HG03025 (cell line): ENCODE results near the gene CC2D2B.
"Not testable (repeated sequence)": the region's sequence is repeated elsewhere in the genome, so short reads cannot be mapped to it uniquely, and the experiment has no call there.

ENCODE experiments used
- ATAC-seq: cut with Tn5 transposase; IDR thresholded peaks from one replicate; pipeline ENCODE4 v1.9.1; 2021; ENCODE audit warnings: mild to moderate bottlenecking, moderate library complexity; ENCODE audit not compliant: unreplicated experiment, low FRiP score

The CC2D2B gene

DNA sequence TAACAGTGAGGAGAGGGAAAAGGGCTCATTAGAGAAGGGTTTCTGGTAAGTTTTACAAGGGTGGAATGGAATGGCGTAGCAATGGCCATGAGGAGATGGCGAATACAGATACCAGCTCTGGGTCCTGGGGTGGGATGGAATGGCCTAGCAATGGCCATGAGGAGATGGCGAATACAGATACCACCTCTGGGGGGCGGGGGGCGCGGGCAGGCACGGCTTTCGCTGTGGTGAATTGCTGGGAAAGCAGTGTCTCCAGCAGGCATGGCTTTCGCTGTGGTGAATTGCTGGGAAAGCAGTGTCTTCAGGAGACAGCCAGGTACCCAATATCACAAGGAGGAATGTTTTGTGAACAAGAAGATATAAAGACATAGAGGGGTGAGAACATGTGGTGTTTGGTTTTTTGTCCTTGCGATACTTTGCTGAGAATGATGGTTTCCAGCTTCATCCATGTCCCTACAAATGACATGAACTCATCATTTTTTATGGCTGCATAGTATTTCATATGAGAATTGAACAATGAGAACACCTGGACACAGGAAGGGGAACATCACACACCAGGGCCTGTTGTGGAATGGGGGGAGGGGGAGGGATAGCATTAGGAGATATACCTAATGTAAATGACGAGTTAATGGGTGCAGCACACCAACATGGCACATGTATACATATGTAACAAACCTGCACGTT is 1.7 kb upstream of the CC2D2B start:
- not testable (repeated sequence) for ATAC-seq

DNA sequence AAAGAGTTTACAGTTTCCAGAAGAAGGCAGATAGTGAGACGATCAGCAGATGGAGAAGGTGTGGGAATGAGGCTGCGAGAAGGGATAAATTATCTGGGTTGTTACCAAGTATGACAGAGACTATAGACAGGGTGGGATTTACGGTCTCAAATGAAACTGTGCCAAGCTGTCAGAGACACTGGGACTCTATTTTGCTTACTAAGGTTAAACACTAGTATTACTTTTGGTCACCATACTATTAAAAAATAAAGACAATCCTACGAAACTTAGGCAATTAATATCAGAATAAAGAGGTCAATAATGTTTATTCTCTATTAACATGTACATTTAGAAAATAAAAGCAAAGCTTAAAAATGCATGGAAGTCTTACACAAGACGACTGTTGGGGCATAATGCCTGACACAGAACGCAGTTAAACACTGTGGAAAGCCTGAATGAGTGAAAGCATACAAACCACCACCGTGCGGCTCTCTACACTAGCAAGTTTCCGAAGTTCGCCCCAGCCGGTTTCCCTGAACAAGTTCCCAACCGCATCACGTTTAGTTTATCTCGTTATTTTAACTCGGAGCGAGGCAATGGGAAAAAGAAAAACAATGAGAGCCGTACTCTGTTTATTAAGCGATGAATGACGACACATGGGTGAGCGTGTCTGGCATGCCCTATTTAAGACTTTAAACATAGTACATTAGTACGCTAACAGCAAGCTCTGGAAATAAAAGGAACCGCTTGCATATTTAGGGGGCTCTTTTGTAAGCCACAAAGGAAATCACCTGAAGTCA is 909 bp upstream of the CC2D2B start:
- ATAC-seq, result peak; percentile 33

DNA sequence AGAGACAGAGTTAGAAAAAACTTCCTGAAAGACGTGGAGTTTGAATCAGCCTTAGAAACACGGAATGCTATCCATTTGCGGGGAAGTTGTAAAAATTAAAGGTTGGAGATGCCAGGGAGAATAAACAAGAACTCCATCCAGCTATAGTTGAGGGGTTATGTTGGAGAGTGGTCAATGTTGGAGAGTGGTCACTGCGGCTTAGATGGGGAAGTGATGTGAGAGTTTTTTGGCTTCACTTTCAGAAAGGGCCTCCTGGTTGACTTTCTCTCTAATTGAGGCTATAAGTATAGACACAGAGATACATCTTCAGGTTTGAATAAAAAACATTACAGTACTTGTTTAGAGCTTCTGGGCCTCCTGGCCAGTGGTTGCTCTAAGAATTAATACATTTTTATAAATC is 675 bp downstream of the CC2D2B start:
- ATAC-seq, result no peak

DNA sequence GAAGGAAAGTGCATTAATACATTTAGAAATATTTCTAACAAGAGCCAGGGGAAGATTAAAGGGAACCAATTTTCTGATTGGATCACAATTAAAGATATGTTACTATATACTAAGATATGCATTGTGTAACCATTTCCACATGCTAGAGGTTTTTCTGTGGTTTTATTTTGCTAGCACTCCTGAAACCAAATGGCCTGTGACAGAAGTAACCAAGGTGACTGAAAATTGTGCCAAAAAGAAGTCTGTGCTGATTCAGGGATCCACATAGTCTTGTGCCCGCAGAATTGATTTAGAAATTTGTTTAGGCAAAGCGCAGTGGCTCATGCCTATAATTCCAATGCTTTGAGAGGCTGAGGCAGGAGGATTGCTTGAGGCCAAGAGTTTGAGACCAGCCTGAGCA is 1.8 kb downstream of the CC2D2B start:
- no peak for ATAC-seq

DNA sequence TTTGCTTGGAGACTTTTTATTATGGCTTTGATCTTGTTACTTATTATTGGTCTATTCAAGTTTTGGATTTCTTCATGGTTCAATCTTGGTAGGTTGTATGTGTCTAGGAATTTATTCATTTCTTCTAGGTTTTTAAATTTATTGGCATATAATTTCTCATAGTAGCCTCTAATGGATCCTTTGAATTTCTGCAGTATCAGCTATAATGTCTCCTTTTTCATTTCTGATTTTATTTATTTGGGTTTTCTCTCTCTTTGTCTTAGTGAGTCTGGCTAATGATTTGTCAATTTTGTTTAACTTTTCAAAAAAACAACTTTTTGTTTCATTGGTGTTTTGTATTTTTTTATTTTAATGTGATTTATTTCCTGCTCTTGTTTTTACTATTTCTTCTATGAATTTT is 8.3 kb downstream of the CC2D2B start:
- ATAC-seq, result not testable (repeated sequence)

DNA sequence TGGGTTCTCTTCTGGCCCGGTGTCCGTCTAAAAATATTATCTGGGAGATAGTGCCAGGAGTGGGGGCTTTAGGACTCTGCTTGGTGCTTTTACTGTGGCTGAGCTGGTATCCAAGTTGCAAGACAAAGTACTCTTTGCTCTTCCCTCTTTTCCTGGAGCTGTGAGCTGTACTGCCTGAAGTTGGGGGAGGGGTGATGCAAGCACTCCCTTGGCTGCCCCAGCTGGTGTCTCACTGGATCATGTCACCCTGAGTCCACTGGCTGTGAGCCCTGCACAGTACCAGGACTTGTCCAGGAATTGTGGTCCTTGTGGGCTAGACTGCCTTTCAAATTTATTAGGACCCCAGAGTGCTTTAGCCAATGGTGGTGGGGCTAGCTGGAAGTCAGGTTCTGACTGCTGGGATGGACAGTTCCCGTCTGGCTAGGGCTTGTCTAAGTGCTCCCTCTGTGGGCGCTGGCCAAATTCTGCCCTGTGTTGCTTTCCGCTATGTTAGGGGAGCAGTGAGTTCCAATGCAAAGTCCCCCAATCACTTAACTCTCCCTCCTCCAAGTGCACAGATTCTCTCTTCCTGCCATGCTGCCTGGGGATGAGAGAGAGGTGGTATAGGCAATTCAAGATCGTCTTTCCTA is 13.1 kb downstream of the CC2D2B start:
- ATAC-seq, result no peak

DNA sequence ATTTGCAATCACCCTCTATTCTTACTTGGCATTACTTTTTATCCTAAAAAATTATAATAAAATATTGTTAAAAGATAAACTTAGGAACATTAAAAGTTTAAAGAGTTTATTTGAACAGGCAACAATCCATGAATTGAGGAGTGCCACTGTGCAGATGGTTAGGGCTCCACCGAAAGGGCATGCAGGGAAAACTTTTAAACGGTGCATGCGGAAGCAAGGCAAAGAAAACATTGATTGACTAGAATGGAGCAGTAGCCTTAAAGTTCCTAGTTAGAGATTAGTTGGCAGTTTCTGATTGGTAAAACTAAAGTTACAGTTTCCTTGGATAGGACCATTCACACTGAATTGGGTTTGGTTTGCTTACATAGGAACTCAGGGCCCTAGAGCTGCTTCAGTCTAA is 17.3 kb downstream of the CC2D2B start:
- no peak for ATAC-seq

DNA sequence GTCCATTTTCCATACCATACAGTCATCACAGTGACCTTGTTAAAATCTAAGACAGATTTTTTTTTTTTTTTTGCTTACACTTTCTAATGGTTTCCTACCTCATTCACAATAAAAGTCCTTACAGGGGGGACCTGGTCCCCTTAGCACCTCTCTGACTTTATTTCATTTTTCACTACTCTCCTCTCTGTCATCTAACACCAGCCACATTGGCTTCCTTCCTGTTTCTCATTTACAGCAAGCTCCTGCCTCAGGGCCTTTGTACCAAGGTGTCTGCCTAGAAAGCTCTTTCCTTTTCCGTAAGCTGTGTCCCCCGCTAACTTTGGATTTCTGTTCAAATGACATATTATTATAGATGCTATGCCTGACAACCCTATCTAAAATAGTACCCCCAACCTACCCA is 27.7 kb downstream of the CC2D2B start:
- no peak for ATAC-seq

DNA sequence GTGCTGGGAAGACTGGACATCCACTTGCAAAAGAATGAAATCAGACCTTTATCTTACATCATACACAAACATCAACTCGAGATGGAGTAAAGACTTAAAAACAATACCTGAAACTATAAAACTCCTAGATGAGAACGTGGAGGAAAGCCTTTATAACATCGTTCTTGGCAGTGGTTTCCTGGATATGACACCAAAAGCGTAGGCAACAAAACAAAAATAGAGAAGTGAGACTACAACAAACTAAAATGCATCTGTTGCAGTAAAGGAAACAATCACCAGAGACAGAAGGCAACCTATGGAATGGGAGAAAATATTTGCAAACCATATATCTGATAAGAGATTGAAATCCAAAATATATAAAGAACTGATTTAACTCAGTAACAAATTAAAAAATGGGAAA is 33.3 kb downstream of the CC2D2B start:
- no peak for ATAC-seq

DNA sequence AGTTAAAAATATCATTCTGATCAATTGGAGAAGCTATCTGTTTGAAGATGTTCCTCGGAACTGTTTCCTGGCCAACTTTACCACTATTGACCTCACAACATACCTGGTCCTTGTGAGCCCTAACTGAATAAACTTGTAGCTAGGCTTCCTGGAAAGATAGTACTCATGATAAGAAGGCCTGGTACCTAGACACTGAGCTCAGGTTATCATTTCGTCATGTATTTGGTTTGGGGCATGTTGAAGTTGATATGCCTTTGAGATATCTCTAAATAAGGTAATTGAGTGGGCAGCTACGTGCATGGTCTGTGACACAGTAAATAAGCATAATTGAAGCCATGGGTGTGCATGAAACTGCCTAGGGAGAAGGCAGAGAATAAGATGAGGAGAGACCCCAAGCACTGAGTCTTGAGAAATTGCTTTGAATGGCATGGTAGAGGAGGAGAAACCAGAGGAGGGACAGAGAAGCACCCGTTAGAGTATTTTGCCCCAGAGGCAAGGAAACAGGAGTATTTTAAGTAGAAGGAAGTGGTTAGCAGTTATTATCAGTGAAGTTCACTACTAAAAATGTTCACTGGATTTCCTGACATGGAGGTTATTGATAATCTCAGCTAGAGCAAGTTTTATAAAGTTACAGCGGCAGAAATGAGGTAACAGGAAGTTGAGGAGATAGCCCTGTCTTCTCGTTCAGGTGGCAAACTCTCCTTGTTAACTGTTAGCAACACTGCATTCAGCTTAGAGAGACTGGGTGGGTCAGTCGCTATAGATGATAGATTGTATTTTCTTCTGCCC is 55.6 kb downstream of the CC2D2B start:
- no peak for ATAC-seq

DNA sequence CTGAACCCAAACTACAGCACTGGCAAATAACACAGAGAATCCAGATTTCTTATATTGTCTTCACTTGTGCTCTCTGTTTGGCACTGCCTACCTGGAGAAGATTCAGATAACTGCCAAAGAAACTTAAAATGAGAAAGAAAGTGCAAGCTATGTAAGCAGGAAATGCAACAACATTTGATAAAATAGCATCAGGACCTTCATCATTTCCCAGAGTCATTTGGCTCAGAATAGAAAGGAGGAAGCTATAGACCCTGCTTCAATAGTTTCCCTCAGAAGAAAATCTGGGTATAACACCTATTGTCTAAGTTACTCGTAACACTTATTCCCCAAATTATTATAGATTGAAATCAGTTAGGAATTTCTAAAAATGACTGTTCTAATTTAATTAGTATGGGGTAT is 56.2 kb downstream of the CC2D2B start:
- ATAC-seq, result no peak

DNA sequence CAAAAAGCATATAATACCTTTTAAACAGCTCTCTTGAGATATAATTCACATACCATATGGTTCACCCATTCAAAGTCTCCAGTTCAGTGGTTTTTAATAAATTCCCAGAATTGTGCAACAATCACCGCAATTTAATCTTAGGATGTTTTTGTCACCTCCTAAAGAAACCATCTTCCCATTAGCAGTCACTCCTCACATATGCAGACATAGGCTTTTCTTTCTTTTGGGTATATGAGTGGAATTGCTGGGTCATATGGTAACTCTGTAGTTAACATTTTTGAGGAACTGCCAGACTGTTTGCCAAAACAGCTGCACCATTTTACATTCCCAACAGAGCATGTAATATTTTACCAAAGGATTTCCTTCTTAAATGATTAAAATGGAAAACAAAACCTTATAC is 57.0 kb downstream of the CC2D2B start:
- no peak for ATAC-seq

DNA sequence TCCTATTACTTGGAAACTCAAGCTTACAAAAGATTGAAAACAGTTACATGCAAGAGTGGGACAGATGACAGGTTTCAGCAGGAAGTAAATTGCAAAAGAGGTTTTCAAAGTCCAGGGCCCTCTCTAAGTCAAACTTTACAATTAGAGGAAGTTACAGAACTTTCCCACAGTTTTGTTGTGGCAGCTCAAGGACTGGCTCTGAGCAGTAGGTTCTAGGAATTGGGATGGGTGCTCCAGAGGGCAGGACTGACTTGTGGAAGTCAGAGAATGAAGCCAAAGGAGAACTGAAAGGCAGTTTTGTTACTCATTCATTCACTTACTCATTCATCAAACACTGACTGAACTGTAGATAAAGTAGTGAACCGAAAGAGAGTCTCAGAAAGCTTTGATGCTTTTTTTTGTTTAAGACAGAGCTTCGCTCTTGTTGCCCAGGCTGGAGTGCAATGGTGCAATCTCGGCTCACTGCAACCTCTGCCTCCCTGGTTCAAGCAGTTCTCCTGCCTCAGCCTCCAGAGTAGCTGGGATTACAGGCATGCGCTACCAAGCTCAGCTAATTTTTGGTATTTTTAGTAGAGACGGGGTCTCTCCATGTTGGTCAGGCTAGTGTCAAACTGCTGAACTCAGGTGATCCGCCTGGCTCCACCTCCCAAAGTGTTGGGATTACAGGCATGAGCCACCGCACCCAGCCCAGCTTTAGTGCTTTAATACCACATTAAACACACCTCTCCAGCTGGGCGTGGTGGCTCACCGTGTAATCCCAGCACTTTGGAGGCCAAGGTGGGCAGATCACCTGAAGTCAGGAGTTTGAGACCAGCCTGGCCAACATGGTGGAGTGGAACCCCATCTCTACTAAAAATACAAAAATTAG is 68.8 kb downstream of the CC2D2B start:
- no peak for ATAC-seq

DNA sequence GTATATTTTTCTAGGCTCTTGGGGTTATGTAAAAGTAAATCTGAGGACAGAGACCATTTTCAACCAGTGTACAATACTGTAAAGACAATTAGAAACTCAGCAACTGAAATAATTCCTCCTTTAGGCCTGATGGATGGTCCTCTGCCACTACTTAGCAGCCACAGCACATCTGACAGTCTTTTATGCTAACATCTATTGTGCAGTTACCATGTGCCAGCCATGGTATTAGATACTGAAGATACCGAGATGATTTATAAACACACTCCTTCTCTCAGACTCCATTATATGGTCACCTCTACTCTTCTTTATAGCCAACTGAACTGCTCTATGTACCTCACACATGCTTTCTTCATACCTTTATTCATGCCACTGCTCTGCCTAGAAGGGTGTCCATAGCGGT is 74.4 kb downstream of the CC2D2B start:
- ATAC-seq, result no peak

DNA sequence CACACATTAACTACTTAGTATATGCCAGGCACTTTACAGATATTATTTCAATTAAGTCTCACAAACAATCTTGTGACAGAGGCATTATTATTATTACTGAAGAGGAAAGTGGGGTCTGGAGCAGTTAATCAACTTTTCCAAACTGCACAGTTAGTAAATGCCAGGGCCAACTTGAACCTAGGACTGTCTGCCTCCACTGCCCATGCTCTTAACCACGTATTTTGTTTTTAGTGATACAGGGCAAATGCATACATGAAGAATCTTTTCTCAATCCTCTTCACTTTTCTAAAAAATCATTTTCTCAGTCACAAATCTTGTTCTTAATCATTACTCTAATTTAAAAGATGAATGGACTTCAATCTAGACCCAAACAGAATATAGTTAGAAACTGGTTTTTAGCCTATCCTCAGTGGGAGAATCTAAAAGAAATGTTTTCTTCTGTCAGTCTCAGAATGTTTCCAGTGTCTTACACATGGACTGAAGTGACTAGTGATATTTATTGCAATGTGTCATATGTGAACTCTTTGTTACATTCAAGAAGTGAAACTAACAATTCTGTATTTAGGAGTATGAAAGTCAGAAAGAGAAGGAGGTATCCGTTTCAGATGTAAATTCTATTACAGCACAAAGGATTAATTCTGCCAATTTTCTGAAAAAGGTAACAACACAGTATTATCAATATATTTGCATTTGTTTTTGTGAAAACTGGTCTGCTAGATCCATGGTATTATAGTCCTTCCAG is 80.1 kb downstream of the CC2D2B start:
- peak; percentile 95 for ATAC-seq

DNA sequence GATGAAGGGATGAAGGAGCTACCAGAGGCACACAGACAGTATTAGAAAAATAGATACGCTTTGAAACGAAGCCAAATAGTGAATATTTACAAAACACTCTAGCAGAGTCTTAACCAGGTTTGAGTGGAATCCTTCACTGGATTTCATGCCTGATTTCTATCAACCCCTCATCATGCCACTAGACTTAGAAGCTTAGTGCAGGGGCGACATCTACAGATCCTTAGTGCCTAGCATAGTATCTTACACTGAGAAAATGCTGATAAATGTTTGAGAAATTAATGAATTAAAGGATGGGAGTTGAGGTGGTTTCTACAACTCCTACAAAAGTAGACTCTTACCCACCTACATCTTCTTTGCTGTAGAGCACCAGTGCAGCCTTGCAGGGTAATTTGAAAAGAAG is 80.9 kb downstream of the CC2D2B start:
- ATAC-seq, result no peak

DNA sequence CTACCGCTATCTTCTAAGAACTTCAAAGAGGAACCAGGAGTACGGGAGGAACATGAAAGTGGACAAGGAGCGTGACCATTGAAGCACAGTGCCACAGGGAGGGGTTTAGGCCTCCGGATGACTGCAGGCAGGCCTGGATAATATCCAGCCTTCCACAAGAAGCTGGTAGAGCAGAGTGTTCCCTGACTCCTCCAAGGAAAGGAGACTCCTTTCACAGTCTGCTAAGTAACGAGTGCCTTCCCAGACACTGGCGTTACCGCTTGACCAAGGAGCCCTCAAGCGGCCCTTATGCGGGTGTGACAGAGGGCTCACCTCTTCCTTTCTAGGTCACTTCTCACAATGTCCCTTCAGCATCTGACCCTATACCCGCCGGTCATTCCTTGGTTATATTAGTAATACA is 86.6 kb downstream of the CC2D2B start:
- ATAC-seq, result not testable (repeated sequence)

DNA sequence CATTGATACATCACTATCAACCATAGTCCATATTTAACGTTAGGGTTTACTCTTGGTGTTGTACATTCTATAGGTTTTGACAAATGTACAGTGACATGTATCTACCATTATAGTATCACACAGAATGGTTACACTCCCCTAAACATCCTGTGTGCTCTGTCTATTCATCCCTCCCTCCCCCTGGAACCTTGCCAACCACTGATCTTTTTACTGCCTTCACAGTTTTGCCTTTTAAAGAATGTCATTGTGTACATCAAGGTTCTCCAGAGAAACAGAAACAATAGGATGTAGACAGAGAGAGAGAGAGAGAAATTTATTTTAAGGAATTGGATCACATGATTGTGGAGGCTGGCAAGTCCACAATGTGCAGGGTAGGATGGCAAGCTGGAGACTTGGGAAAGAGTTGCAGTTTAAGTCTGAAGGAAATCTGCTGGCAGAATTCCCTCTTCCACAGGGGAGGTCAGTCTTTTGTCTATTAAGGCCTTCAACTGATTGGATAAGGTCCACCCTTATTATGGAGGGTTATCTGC is 90.5 kb downstream of the CC2D2B start:
- ATAC-seq, result no peak

DNA sequence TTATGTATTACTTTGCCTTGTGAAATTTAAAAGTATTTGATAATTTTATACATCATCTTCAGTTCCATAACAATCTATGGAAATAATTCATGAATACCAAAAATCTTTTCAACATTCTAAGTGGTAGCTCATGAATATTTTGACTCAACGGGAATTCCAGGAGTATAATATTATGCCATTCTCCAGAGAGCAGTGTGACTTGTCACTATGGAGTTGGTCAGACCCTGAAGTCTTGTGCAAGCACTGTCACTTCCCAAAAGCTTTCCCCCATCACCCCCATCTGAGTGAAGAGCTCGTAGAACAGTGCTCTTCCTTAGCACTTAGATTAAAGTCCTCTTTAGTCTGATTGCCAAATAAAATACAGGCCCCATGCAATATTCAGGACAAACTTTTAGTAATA is 106.2 kb downstream of the CC2D2B start:
- ATAC-seq, result no peak
